Measurements from ENCODE around the gene LMBR1.
"Not testable (repeated sequence)": the region's sequence is repeated elsewhere in the genome, so short reads cannot be mapped to it uniquely, and the experiment has no call there.

LMBR1 gene

DNA sequence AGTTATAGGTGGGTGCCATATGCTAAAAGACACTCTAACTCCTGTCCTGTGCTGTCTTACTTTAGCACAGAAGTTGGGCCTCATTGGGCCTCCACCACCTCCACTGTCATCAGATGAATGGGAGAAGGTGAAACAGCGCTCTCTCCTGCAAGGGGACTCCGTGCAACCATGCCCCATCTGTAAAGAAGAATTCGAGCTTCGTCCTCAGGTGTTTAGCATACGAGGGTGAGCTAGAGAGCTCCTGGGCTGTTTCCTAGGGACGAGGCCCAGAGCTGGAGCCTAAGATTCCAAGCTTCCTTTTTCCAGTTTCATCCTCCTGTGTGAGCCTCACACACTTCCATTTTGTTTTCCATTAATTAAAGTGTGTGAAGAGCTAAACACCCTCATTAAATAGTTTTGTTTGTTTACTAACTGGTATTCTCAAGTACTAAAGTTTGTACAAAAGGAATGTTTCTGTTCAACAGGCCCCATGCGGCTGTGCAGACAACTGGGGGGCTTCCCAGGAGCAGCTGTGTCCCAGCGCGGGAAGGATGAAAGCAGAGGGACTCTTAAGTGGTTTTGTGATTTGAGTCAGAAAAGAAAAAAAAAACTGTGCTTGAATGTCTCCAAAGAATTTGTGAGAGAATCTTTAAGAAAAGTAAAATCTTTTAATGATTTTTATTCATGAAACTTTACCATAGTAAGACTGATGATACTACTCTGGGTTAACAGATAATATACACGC is 238.3 kb downstream of the LMBR1 start:
- DNase-seq (ENCODE audit: low spot score), result no peak

DNA sequence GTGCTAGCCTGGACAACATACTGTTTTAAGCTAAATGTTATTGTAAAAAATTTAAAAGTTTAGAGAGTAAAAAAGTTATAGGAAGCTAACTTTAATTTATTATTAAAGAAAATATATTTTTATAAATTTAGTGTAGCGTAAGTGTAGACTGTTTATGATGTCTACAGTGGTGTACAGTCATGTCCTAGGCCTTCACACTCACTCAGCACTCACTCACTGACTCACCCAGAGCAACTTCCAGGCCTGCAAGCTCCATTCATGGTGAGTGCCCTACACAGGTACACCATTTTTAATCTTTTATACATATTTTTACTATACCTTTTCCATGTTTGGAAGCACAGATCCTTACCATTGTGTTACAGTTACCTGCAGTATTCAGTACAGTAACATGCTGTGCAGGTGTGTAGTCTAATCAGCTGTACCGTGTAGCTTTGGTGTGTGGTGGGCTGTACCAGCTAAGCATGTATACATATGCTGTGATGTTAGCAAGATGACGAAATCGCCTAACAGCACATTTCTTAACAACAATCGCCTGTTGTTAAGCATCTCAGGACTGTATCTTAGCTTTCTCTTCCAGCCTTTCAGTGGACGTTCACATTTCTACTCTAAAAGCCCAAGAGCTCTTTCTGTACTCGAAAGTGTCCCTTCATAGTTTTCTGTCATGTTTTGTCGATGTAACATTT is 240.0 kb downstream of the LMBR1 start:
- DNase-seq (ENCODE audit: low spot score), result no peak

DNA sequence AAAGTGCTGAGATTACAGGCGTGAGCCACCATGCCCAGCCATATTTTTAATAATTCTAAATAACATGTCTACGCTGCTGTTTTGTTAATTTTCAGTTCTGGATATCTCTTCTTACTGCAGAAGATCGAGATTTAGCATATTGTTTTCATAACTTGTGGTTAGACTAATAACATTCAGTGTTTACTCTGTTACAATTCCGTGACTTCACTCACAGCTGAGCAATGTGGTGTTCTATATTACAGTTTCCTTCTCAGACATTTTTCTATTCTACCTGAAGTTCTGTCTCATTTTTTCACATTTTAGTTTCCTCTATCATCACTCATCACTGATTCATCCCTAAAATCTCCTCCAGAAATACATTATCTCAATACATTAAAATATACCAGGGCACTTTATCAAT is 241.5 kb downstream of the LMBR1 start:
- DNase-seq (ENCODE audit: low spot score), result no peak

DNA sequence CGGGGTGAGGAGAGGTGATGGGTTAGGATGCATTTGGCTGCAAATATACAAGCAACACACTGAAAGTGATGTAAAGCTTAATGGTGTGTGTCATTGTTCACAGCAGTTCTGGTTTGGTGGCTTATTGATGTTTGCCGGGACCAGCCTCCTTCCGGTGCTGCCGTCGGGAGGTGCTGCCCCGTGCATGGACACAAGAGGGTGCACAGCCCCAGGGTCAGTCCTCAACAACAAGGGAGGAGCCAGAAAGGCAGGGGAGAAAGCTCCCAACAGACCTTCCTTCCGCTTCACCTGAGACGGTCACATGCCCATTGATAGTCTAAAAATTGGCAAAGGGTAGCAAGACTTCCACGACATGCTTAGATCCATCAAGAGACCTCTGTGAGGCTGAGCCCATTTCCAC is 242.9 kb downstream of the LMBR1 start:
- peak; percentile 62 for DNase-seq (ENCODE audit: low spot score)

DNA sequence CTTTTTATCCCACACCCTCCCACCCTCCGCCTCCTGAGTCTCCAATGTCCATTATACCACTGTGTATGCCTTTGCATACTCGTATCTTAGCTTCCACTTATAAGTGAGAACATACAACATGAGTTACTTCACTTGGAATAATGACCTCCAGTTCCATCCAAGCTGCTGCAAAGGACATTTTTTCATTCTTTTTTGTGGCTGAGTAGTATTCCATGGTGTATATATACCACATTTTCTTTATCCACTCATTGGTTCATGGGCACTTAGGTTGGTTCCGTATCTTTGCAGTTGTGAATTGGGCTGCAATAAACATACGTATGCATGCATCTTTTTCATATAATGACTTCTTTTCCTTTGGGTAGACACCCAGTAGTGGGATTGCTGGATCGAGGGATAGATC is 245.7 kb downstream of the LMBR1 start:
- not testable (repeated sequence) for DNase-seq (ENCODE audit: low spot score)

DNA sequence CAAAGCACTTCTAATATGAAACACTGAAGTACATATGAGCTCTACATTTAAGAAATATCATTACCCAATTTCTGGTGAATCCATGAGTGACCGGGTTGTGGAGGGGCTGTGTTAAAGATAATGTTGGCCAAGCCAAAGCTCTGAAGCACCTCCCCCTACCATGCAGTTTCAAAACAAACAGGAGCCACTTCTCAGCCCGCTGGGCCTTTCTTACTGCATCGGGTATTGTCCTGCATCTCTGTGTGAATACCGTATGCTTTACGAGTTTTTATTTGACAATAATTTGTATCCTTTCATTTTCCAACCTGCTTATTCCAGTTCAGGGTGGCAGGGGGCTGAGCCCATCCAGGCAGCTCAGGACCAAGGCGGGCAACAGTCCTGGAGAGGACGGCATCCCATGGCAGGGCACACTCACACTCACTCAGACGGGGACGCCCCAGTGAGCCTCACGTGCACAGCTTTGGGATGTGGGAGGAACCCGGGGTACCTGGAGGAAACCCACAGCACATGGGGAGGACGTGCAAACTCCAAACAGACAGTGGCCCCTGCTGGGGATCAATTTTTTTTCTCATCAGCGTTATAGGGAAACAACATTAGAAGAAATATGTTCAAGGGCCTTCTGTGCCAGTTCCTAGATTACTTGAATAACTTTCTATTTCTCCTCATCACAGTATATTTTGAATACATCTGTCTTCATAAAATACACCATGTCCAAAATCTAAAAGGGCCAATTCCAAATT is 250.5 kb downstream of the LMBR1 start:
- no peak for DNase-seq (ENCODE audit: low spot score)

DNA sequence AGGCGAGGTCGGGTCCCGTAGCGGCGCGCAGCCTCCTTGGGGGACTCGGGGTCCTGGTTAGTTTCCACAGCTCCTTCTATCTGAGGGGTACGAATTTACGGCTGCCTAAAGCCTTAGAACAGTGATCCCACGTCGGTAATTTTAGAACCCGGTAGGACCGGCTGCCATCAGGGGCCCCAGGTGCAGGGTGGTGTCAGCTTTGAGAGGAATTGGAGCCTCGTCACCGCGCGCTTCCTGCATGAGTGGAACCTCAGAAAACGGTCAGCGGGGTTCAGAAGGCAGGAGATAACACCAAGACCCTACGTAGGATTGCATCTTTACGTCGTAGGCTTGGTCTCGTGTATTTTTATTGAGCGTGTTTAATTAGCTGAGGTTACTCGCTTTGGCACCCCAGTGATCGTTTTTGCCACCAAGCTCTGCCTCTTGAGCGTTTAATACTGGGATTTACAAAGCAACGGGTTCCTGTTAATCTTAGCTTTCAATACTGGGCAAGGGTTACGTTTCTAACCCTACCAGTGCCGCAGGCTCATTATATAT is 252.0 kb downstream of the LMBR1 start:
- no peak for DNase-seq (ENCODE audit: low spot score)

DNA sequence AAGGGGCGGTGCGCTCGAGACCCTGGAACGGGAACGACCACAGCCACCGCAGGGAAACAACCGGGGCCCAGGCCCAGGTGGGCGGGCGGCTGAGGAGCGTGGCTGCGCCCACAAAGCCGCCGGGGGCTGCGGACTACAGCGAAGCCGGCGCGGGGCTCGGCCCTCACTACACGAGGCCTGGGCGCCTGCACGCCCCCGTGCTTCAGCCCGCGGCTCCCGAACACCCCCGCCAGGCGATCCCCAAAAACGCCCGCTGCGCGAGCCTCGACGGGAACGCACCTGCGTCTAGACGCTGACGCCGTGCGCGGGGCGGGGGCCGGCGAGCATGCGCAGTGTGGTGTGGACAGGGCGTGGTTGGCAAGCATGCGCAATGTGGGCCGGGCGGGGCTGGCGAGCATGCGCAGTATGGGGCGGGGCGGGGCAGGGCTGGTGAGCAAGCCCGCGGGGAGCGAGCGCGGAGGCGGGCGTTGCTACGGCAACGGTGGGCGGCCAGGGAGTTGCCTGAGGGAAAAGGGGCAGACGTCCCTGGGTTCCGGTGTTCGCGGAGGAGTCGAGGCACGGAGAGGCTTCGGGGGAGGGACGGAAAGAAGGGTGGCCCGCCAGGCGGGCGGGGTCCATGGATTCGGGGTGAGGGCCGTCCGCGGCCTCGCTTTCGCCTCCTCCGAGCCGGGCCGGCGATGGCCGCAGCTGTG is 252.6 kb downstream of the LMBR1 start, which contains the start of gene RNF32:
RNF32 (plus strand) TSS at position 518 of the 692 bp plus-strand sequence. CDS start 3,104 bp downstream, outside the sequence.
- peak; percentile 99 for DNase-seq (ENCODE audit: low spot score)

DNA sequence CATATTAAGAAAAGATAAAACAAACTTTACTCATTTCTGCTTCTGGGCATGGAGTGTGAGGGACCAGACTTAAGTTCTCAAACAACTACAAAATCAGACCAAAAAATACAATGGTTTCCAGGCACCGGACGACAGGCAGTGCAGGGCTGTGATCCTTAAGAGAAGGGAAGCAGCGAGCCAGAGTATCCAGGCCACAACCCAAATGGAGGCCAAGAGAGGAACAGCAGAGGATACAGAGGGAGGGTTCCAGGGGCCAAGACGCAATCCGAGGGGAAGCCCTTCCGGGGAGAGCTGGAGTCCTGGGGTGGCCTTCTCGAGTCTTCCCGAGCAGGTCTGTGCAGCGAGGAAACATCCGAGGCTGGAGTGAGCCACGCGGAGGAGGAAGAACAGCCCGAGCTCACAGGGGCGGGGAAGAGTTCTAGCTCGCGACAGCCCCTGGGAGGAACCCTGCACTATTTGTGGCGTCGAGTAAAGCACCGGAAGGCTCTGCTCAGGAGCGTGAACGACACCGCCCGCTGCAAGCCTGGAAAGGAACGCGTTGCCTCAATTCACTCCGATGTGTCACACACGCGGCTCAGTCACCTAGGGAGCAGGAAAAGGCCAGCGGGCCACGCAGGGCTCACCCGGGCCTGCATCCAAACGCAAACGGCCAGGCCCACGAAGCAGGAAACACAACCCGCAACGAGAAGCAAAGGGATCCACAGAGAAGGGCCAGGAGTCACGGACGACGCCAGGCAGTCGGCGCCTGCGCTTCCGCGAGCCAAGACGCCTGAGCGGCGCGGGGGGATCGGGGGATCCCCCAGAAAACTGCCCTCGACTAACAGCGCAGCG is 253.3 kb downstream of the LMBR1 start:
- DNase-seq (ENCODE audit: low spot score), result no peak

DNA sequence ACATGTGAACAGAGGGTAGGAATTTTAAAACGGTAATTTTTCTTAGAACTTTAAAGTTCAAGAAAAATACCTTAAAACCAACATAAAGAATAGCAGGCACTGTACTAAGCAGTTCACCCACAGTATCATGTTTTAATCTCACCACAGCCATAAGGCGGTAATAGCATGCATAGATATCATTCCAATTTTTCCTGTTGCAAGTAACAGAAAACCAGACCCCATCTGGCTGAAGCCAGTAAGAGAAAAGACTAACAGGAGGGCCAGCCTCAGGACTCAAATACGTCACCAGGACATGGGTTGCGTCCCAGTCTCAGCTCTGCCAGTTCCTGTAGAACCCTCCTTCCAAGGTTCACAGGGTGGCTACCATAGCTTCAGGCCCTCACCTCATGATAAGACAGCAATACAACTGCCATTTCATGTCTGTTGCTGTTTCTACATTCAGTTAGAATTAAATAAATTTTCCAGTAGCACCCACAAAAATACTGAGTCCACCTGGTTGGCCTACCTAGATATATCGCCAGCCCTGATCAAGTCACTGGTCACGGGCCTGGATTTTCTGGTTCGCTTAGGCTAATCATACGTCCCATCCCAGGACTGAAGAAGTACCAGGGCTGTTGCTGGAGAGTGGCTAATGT is 254.4 kb downstream of the LMBR1 start:
- DNase-seq (ENCODE audit: low spot score), result no peak

DNA sequence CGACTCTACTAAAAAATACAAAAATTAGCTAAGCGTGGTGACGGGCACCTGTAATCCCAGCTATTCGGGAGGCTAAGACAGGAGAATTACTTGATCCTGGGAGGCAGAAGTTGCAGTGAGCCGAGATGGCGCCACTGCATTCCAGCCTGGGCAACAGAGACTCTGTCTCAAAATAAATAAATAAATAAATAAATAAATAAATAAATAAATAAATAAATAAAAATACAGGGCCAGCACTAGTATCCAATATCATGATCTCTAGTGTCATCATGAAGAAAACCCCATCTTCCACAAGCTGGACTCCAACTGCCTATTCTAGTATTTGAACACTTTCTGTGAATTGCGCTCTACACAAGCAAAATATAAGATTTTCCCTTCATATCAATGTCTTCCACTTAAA is 255.9 kb downstream of the LMBR1 start:
- DNase-seq (ENCODE audit: low spot score), result not testable (repeated sequence)

DNA sequence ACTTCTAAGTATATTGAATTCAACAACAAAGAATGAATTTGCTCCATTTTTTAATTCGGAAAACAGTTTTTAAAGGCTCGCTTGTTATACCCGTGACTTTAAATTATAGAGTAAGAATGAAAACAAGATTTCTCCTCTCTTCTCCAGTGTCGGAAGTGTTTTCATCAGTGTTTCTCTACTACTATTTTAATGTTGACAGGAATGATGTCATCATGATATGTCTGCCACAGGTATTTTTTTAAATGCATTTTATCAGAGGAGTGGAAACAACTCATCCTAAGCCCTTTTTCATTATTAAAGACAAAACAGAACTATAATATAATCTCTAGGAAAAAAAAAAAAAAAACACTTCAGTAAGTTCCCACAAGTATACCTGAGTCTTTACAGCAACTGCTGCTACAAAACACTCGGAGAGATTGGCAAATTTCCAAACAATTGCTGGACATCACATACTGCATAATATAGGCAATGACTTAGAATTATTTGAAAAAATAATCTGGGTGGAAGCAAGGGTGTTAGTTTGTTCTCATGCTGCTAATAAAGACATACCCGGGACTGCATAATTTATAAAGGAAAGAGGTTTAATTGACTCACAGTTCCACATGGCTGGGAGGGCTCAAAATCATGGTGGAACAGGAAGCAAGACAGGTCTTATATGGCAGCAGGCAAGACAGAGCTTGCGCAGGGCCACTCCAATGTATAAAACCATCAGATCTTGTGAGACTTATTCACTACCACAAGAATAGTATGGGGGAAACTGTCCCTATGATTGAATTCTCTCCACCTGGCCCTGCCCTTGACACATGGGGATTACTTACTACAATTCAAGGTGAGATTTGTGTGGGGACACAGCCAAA is 257.2 kb downstream of the LMBR1 start:
- no peak for DNase-seq (ENCODE audit: low spot score)

DNA sequence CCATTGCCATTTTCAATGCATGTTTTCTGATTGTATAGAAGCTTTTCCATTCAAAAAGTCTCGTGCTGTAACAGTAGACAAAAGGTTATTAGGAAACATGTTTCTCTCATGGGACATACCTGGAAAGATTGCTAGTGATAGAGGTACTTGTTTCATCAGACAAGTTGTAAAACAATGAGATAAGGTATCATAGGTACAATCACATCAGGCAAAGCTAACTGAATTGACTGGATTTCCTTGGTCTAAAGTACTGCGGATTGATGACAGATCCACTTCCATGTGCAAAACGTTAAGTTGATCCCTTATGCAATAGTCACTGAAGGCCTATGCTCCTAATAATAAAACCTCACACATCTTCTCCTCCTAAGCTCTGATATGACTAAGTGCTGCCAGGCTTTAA is 258.9 kb downstream of the LMBR1 start:
- DNase-seq (ENCODE audit: low spot score), result no peak

DNA sequence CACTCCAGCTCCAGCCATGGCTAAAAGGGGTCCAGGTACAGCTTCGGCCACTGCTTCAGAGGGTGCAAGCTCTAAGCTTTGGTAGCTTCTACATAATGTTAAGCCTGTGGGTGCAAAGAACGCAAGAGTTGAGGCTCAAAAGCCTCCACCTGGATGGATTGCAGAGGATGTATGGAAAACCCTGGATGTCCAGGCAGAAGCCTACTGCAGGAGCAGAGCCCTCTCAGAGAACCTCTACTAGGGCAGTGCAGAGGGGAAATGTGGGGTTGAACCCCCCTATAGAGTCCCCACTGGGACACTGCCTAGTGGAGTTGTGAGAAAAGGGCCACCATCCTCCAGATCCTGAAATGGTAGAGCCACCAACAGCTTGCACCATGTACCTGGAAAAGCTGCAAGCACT is 263.1 kb downstream of the LMBR1 start:
- DNase-seq (ENCODE audit: low spot score), result no peak

DNA sequence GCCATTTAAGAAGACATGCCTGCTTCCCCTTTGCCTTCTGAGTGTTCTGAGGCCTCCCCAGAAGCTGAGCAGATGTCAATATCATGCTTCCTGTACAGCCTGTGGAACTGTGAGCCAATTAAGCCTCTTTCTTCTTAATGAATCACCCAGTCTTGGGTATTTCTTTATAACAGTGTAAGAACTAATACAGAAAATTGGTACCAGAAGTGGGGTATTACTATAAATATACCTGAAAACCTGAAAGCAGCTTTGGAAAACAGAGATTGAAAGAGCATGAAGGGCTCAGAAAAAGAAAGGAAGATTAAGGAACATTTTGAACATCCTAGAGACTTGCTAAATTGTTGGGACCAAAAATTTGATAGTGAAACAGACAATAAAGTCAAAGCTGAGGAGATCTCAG is 264.4 kb downstream of the LMBR1 start:
- no peak for DNase-seq (ENCODE audit: low spot score)

Measured in iPS-NIHi11 (cell line).